PC-3 (cell line): ENCODE measurements around the gene SH3PXD2A. TPM values are rescaled to one million over a fixed set of nuclear protein-coding genes. Genes with fewer than 3 reads are reported as not detected.
"Not testable (repeated sequence)": the region's sequence is repeated elsewhere in the genome, so short reads cannot be mapped to it uniquely, and the experiment has no call there.

Experiments
- ATAC-seq: fragments of 200-7000 bp; cut with Tn5 transposase; 2 replicates; pipeline ENCODE4 v1.9.1; 2020; ENCODE audit warnings: mild to moderate bottlenecking, moderate library complexity
- BruUV-seq: library from RNA; stranded (reverse); fragments of 400-500 nt; replicated peaks from 2 replicates; lab custom pipeline; 2021; lab: Mats Ljungman, UMichigan
- CTCF ChIA-PET: fragments of 300-600 bp; sonication (Branson Sonifier 250); formaldehyde crosslinking; loops from one replicate; lab custom pipeline; 2022; ENCODE audit warnings: antibody characterized with exemption; lab: Charles Lee
- POLR2A ChIA-PET: fragments of 300-600 bp; sonication (Branson Sonifier 250); formaldehyde crosslinking; loops from one replicate; lab custom pipeline; 2022; ENCODE audit warnings: antibody characterized with exemption; ENCODE audit not compliant: unreplicated experiment; lab: Charles Lee
- DNase-seq: peaks from one replicate; pipeline ENCODE4 v3.0.0-alpha.2; 2015
- H2AFZ ChIP-seq: fragments of 300-600 bp; sonication (generic); 2 replicates; pipeline ENCODE4 v1.6.0; 2016; ENCODE audit warnings: antibody characterized with exemption, low read length
- H3F3A ChIP-seq: fragments of 300-600 bp; sonication (generic); one replicate; pipeline ENCODE4 v1.6.0; 2017; ENCODE audit warnings: antibody characterized with exemption, low read length, control low read depth, mild to moderate bottlenecking; ENCODE audit not compliant: unreplicated experiment
- H3K27ac ChIP-seq: fragments of 300-600 bp; sonication (generic); 2 replicates; pipeline ENCODE4 v1.5.1; 2016; ENCODE audit warnings: mild to moderate bottlenecking, low read length
- H3K27me3 ChIP-seq: fragments of 300-600 bp; sonication (generic); 2 replicates; pipeline ENCODE4 v1.6.1; 2016; ENCODE audit warnings: low read length, mixed read lengths
- H3K36me3 ChIP-seq: fragments of 300-600 bp; sonication (generic); 2 replicates; pipeline ENCODE4 v1.6.1; 2016; ENCODE audit warnings: low read depth, mixed run types, low read length, mixed read lengths
- H3K4me1 ChIP-seq: fragments of 300-600 bp; sonication (generic); 2 replicates; pipeline ENCODE4 v1.5.1; 2016; ENCODE audit warnings: low read length; ENCODE audit not compliant: insufficient read depth
- H3K4me2 ChIP-seq: fragments of 300-600 bp; sonication (generic); 2 replicates; pipeline ENCODE4 v1.6.0; 2016; ENCODE audit warnings: low read length
- H3K4me3 ChIP-seq: fragments of 300-600 bp; sonication (generic); 2 replicates; pipeline ENCODE4 v1.5.1; 2016; ENCODE audit warnings: mild to moderate bottlenecking, low read length, mixed read lengths
- H3K79me2 ChIP-seq: fragments of 300-600 bp; sonication (generic); 2 replicates; pipeline ENCODE4 v1.6.1; 2017; ENCODE audit warnings: low read length, mixed read lengths
- H3K9ac ChIP-seq: fragments of 300-600 bp; sonication (generic); 2 replicates; pipeline ENCODE4 v1.6.0; 2016; ENCODE audit warnings: mild to moderate bottlenecking, low read length
- H3K9me2 ChIP-seq: fragments of 300-600 bp; sonication (generic); replicated peaks from 2 replicates; pipeline ENCODE4 v1.6.1; 2016; ENCODE audit warnings: mixed run types, low read length, mixed read lengths
- H3K9me3 ChIP-seq: fragments of 300-600 bp; sonication (generic); 2 replicates; pipeline ENCODE4 v1.6.1; 2016; ENCODE audit warnings: low read length, mixed read lengths
- H4K20me1 ChIP-seq: fragments of 300-600 bp; sonication (generic); 2 replicates; pipeline ENCODE4 v1.6.1; 2016; ENCODE audit warnings: low read length, mixed read lengths
- CTCF ChIP-seq: fragments of 300-600 bp; sonication (generic); conservative IDR thresholded peaks from 2 replicates; pipeline ENCODE4 v1.5.1; 2017; ENCODE audit warnings: antibody characterized with exemption, low read depth, mild to moderate bottlenecking, low read length
- EZH2 ChIP-seq: fragments of 300-600 bp; sonication (generic); IDR thresholded peaks from one replicate; pipeline ENCODE4 v1.6.1; 2017; ENCODE audit warnings: antibody characterized with exemption, mild to moderate bottlenecking, low read length; ENCODE audit not compliant: unreplicated experiment
- EZH2phosphoT487 ChIP-seq: fragments of 300-600 bp; sonication (generic); IDR thresholded peaks from 2 replicates; pipeline ENCODE4 v1.6.1; 2018; ENCODE audit warnings: mild to moderate bottlenecking, antibody characterized with exemption, low read length, borderline replicate concordance
- intact Hi-C: fragments of 100-400 bp; cut with micrococcal nuclease; formaldehyde crosslinking; loops from 2 replicates; pipeline ENCODE4 v1.9.0; 2023
- total RNA-seq: library from RNA; depleted of rRNA; stranded (reverse); fragments of >200 nt; gene quantifications from 2 replicates; pipeline ENCODE4 v1.2.3, GENCODE V29; 2014

SH3PXD2A gene
- total RNA-seq, 1 experiment from 2014 or later, result 3.4 TPM

GRCh38 chr10:103776878-103777591 is 78.3 kb downstream of the SH3PXD2A start:
- intact Hi-C loops, result no loop called here
- H3K27ac ChIP-seq, result no peak overlapping the region
- H4K20me1 ChIP-seq, result no peaks in the 10 kb centered on the region
- no TSS peak for BruUV-seq
- no peaks in the 10 kb centered on the region for H3K79me2 ChIP-seq
- H3K4me1 ChIP-seq, result peaks cover 24% of the 10 kb centered on the region
- POLR2A ChIA-PET, result no interaction called here
- H3K27me3 ChIP-seq, result no peaks in the 10 kb centered on the region
- no peaks in the 10 kb centered on the region for H3K9me3 ChIP-seq
- H3F3A ChIP-seq, result no peaks in the 10 kb centered on the region
- no peak overlapping the region for H3K4me3 ChIP-seq
- CTCF ChIA-PET, result no interaction called here
- TF ChIP-seq CTCF (no peak), EZH2 (no peak), EZH2phosphoT487 (no peak)
- H3K36me3 ChIP-seq, result no peaks in the 10 kb centered on the region
- no peak overlapping the region for H2AFZ ChIP-seq
- no peak overlapping the region for H3K9ac ChIP-seq
- H3K9me2 ChIP-seq, result no peaks in the 10 kb centered on the region
- no peak overlapping the region for H3K4me2 ChIP-seq
- no peak for DNase-seq
- ATAC-seq, result no peak

GRCh38 chr10:103775776-103776175 is 79.6 kb downstream of the SH3PXD2A start:
- Histone ChIP-seq H3K4me1 (peaks cover 15% of the 10 kb centered on the region), H3K36me3 (no peaks in the 10 kb centered on the region), H3K27ac (no peak overlapping the region), H3K27me3 (no peaks in the 10 kb centered on the region), H3K9ac (no peak overlapping the region), H2AFZ (no peak overlapping the region), H3K4me3 (no peak overlapping the region), H3K9me3 (no peaks in the 10 kb centered on the region), H3K4me2 (no peak overlapping the region), H4K20me1 (no peaks in the 10 kb centered on the region), H3K9me2 (no peaks in the 10 kb centered on the region), H3K79me2 (no peaks in the 10 kb centered on the region), H3F3A (no peaks in the 10 kb centered on the region)
- no peak for ATAC-seq
- TF ChIP-seq CTCF (no peak), EZH2 (no peak), EZH2phosphoT487 (no peak)
- ChIA-PET CTCF (no interaction called here), POLR2A (no interaction called here)
- intact Hi-C loops, result no loop called here
- BruUV-seq, result no TSS peak
- no peak for DNase-seq

GRCh38 chr10:103772846-103773245 is 82.5 kb downstream of the SH3PXD2A start:
- Histone ChIP-seq H3K9ac (peak overlapping the region; percentile 56), H3K4me1 (peaks cover 14% of the 10 kb centered on the region; the same call in 1 of the 2 replicates), H3K27ac (peak overlapping the region; percentile 51), H3K4me2 (peak overlapping the region; percentile 87), H2AFZ (peak overlapping the region; percentile 92), H3K4me3 (peak overlapping the region; percentile 65)
- H3K36me3 ChIP-seq, H3K9me2 ChIP-seq, DNase-seq, ATAC-seq, H3F3A ChIP-seq, H3K9me3 ChIP-seq, BruUV-seq, H4K20me1 ChIP-seq, H3K79me2 ChIP-seq, H3K27me3 ChIP-seq, intact Hi-C loops: not testable (repeated sequence)
- ChIA-PET CTCF (interaction anchor here (0.6 to 1.2 kb wide), 2 partner anchors 9 to 60 kb away, joined by 3 read pairs; no protein-coding TSS in a partner anchor), POLR2A (interaction anchor here (0.6 to 0.8 kb wide), 2 partner anchors 14 to 15 kb away, joined by 3 to 8 read pairs; no protein-coding TSS in a partner anchor)
